Measurements from ENCODE around the gene SPNS2. TPM values are rescaled to one million over a fixed set of nuclear protein-coding genes. Genes with fewer than 3 reads are reported as not detected.

SPNS2 gene
- total and polyA plus RNA-seq, 10 of the 15 experiments (the other 5 are each of a cell fraction or from before 2014, with no cell fraction given), result 0.04 to 1.1 (median 0.23) TPM; not detected in 2

- POLR2A ChIA-PET, result no interaction called here
- Histone ChIP-seq H3K9ac (ENCODE audit: control insufficient read depth, insufficient read depth, low read length) (no peak overlapping the region), H2AFZ (ENCODE audit: control insufficient read depth, low read depth, low read length) (peak overlapping the region; percentile 3; the same call in 1 of the 2 replicates), H3K79me2 (ENCODE audit: control insufficient read depth, insufficient read depth, low read length) (no peaks in the 10 kb centered on the region), H3K36me3 (ENCODE audit: control insufficient read depth in 2 of 2, insufficient read depth in 2 of 2, low read length in 1 of 2) (no peaks in the 10 kb centered on the region), H4K20me1 (ENCODE audit: control insufficient read depth, insufficient read depth) (no peaks in the 10 kb centered on the region), H3K27ac (ENCODE audit: control insufficient read depth, insufficient read depth) (no peak overlapping the region), H3K9me3 (replicated peaks; ENCODE audit: control insufficient read depth, insufficient read depth, low read length) (no peaks in the 10 kb centered on the region), H3K4me3 (no peak overlapping the region), H3K4me2 (ENCODE audit: control insufficient read depth, insufficient read depth) (no peak overlapping the region), H3K4me1 (ENCODE audit: control insufficient read depth, insufficient read depth, low read length) (peaks cover 6% of the 10 kb centered on the region; the same call in 1 of the 2 replicates), H3K27me3 (replicated peaks in 1 of 2; ENCODE audit: control insufficient read depth in 2 of 2, insufficient read depth in 2 of 2, low read length in 1 of 2) (no peaks in the 10 kb centered on the region; a peak in 1 of 4 replicates)
- TF ChIP-seq ESRRA (IDR thresholded peaks at IDR 0.05; ENCODE audit: low read length) (no peak), RAD51 (IDR thresholded peaks at IDR 0.05) (0 out of 2 replicates have a peak, but pooled peaks have one; percentile 20), USF1 (IDR thresholded peaks at IDR 0.05; ENCODE audit: borderline replicate concordance, extremely low read length, insufficient read depth, low read depth, low read length) (peak; percentile 35), RELA (IDR thresholded peaks at IDR 0.05; ENCODE audit: borderline replicate concordance, partially characterized antibody) (peak; percentile 73), IKZF1 (conservative IDR thresholded peaks at IDR 0.05) (peak; percentile 38), PAX5 (IDR thresholded peaks at IDR 0.05; ENCODE audit: borderline replicate concordance, low read depth, low read length) (0 out of 2 replicates have a peak, but pooled peaks have one; percentile 18), NR2F1 (conservative IDR thresholded peaks at IDR 0.05) (peak; percentile 46; the same call in 1 of the 2 replicates), PKNOX1 (IDR thresholded peaks at IDR 0.05) (0 out of 2 replicates have a peak, but pooled peaks have one; percentile 10), RUNX3 (IDR thresholded peaks at IDR 0.05; ENCODE audit: low read length) (peak; percentile 49; the same call in 1 of the 2 replicates), CHD4 (IDR thresholded peaks at IDR 0.05) (no peak), CBX3 (IDR thresholded peaks at IDR 0.05; ENCODE audit: borderline replicate concordance, low read depth) (no peak), BHLHE40 (IDR thresholded peaks at IDR 0.05; ENCODE audit: borderline replicate concordance in 1 of 2, low read depth in 2 of 2, low read length in 1 of 2) (peak; percentile 87 to 94)
- TF ChIP-seq, protein P1, sequence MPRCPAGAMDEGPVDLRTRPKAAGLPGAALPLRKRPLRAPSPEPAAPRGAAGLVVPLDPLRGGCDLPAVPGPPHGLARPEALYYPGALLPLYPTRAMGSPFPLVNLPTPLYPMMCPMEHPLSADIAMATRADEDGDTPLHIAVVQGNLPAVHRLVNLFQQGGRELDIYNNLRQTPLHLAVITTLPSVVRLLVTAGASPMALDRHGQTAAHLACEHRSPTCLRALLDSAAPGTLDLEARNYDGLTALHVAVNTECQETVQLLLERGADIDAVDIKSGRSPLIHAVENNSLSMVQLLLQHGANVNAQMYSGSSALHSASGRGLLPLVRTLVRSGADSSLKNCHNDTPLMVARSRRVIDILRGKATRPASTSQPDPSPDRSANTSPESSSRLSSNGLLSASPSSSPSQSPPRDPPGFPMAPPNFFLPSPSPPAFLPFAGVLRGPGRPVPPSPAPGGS (IDR thresholded peaks at IDR 0.05; ENCODE audit: borderline replicate concordance, insufficient read depth, low read depth, low read length, poor library complexity, severe bottlenecking), result peak; percentile 63
- 17% methylated on average over 7 of the region's 7 CpGs for WGBS (ENCODE audit: insufficient coverage, insufficient replicate concordance, low lambda C conversion rate, missing lambda C conversion rate)
- BruUV-seq (replicated peaks), result no TSS peak
- in situ Hi-C loops (cut with MboI), result no loop called here
- intact Hi-C loops (cut with micrococcal nuclease; ENCODE audit: unreplicated experiment), result no loop called here
- CTCF ChIA-PET, result interaction anchor here (1.0 to 1.1 kb wide), 2 partner anchors 9 to 51 kb away, joined by 3 read pairs; no protein-coding TSS in a partner anchor
- DNase-seq (ENCODE audit: low read depth, low spot score) (no peak), ATAC-seq (peak; percentile 93), FAIRE-seq (no peak)
- SMC1A ChIA-PET (ENCODE audit: uncharacterized antibody, unreplicated experiment), result no interaction called here
- RAD21 ChIA-PET (ENCODE audit: unreplicated experiment), result interaction anchor here (0.6 kb wide), 1 partner anchor 16 kb away, joined by 3 read pairs; no protein-coding TSS in a partner anchor
Measured at GRCh38 chr17:4573669-4574068, 75.0 kb downstream of the SPNS2 start.
